SH-SY5Y (cell line): ENCODE data around the gene ROBO2.

Experiments
- GATA2 ChIP-seq: IDR thresholded peaks from 2 replicates; pipeline ENCODE4 v1.6.1; 2011; ENCODE audit warnings: mild to moderate bottlenecking, low read depth, low read length
- GATA3 ChIP-seq: IDR thresholded peaks from 2 replicates; pipeline ENCODE4 v1.6.1; 2011; ENCODE audit warnings: low read depth, mild to moderate bottlenecking, low read length, moderate library complexity

GRCh38 chr3:77467702-77468625 lies 428.1 kb downstream of the ROBO2 start:
- TF ChIP-seq GATA2 (no peak), GATA3 (no peak)
